GM19438 (cell line): ENCODE results near the gene FJX1.
A peak's percentile ranks its signal among the peaks of the same experiment; 100 is the strongest.

Experiments used
- ATAC-seq: cut with Tn5 transposase; IDR thresholded peaks from one replicate; pipeline ENCODE4 v1.9.1; 2021; ENCODE audit warnings: low read depth; ENCODE audit not compliant: unreplicated experiment

FJX1 gene

DNA sequence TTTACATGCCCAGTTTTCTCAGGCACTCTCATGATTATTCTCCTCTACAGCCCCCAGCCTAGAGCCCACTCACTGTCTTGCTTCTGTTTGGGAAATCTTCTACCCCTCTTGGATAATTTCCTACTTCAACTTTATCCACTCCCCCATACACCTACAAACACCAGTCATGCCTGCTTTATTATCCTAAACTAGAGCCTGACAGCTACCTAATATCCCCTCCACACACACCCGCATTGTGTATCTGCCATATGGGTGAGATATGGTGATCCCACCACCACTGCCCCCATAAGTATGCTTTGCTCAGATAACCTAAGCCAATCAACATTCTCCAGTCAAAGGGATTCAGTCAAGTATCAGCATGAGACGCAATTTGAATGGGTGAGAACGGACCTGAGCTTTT lies 15.3 kb upstream of the FJX1 start:
- ATAC-seq: no peak

DNA sequence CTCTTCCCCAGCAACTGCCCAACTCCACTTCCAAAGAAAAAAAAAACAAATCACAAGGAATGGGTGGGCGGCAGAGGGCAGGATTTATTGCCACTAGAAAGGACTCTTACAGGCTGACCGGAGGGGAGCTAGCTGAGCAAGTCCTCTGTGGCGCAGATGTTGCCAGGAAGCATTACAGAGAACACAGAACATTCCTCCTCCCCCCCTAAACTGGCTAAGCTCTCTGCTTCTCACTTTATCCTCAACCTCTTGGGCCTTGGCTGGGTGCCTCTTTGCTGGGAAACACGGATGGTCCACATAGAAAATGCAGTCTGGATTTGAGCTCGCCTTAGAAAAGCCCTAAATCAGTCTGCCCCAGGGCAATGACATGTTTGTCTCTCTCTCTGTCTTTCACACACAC lies 12.6 kb upstream of the FJX1 start:
- ATAC-seq: no peak

DNA sequence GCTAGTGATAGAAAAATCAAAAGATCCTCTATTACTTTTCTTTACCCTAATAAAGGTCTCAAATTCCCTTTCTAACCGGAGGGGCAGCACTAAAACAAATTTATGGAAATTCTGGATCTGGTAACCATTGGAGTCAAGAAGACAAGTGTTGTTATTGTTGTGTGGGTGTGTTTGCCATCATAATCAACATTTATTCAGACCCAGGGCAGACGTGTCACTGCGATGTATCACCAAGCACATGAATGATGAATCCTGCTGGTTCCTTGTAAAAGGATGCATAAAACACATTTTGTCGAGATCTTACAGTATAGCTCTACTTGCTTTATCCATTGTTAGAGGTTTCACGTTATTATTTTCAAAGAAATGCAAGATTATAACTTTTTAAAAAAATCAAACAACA lies 12.1 kb upstream of the FJX1 start:
- no peak for ATAC-seq

DNA sequence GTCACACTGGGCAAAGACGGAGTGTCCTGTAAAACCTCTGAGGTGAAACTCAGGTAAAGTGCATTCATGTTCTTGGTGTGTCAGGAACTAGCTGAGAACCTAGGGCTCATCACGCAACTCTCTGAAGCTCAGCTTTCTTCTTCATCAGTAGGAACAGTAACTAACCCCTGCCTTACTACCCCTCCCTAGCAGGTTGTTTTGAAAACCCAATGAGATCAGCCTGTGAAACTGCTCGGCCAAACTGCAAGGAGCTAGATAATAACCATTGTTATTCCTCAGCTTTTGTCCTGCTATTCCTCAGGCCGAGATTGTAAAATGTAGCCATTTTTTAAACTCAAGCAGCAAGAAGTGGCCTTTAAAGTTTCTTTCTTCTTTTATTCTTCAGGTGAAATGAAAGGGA lies 9.8 kb upstream of the FJX1 start:
- no peak for ATAC-seq

DNA sequence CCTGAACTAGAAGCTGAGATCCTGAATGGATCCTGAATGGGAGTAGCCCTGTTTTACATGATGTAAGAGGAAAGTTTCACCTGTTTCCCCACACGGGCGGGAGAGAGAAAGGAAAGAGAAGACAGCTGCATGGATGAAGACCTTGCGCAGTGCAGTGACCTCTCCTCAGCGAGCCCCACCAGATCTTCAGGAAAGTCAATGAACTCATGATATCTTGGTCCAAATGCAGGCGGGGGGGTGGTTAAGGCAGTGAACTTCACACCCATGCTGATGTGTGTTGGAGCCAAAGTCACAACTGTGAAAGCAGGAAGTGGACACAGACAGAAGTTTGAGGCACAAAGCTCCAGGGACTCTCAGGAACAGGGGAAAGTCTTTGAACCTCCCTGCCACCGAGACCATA lies 8.6 kb upstream of the FJX1 start:
- ATAC-seq: no peak

DNA sequence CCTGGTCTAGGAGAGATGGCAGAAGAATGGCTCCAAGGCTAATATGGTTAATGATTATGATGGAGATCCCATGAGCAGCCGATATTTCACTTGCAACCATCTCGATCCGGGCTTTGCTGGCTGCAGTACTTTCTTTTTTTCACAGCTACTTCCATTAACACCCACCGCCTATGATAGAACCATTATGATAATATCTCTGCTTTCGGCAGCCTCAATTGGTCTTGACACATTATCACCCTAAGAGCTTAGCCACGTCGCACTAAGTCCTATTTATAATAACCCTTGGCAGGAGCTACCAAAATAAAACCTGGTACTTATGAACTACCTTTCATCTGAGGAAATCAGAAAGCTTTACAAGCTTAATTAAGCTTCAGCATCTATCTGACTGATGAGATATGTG lies 7.6 kb upstream of the FJX1 start:
- ATAC-seq: no peak

DNA sequence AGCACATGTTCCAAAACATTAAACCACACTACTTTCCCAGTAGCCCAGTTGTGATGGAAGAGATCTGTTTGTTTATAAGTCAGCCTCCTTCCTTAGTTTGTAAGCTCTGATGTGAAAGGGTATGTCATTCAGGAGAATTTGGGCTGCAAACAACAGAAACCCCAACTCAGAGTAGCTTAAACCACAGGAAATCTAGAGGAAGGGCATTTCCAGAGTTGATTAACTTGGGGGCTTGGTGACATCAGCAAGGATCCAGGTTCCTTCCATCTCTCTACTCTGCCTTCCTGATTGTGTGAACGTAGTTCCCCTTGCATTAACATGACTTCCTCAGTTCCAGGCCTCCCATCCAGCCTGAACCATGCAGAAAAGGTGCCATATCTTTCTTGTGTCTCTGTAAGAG lies 6.5 kb upstream of the FJX1 start:
- no peak for ATAC-seq

DNA sequence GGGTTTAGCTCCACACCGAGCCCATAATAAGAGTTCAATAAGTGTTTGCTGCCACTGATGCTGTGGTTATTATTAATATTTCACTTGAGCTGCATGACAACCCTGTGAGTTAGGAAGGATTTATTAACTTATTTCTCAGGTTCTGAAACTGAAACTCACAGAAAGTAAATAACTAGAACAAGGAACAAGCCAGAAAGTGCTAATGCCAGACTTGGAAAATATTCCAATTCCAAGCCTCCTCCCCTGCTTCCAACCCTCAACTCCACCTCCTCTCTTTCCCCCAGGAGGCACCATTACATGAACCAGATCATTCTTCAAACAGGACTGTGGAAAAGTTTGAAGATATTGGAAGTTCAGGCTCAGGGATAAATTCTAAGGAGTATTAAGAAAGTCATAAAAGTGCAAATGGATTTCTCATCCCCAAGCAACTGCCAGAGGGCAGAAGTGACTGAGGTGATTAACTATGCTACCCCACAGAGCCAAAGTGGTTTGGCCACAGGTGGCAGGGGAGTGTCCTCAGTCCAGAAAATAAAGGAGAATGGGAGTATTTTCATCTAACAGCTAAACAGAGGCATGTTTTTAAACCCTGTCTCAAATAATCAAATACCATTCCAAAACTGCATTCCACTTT lies 3.2 kb upstream of the FJX1 start:
- no peak for ATAC-seq

DNA sequence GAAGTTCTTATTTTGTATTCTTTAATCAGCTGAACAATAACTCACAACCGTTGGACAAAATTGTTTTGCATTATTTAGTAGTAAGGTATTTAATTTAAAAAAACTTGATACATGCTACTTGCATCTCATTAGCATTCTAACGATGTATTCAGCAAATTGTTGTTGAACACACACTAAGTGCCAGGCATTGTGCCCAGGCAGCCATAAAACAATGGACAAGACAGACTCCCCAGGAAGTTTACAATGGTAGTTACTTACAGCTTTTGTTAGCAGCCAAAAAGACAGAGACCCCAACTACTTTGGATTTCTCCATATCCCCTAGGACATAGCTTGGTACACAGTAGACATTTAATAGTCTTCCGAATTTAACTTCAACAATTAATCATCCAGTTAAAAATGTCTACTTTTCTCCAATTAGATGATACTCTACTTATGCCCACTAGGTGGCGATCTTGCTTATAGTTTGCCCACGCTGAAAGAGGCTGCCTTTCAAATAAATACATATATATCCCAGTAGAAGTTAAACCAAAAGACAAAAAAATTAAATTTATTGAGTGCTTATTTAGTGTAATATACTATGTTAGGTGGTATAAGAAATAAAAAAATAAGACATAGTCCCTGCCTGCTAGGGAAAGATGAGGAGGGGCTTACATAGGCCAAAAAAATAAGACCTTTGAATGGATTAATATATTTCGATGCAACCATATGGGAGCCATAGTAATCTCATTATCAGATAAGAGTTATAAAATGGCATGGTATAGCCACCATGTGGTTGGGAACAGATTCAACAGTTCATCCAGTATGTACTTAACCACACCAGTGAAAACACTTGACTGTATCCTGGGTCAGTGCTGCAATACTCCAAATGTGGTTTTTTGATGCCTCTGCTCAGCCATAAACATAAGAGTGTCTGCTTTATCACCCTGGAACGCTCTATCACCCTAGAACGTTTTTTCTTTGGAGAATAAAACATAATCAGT lies 2.0 kb upstream of the FJX1 start:
- no peak for ATAC-seq

DNA sequence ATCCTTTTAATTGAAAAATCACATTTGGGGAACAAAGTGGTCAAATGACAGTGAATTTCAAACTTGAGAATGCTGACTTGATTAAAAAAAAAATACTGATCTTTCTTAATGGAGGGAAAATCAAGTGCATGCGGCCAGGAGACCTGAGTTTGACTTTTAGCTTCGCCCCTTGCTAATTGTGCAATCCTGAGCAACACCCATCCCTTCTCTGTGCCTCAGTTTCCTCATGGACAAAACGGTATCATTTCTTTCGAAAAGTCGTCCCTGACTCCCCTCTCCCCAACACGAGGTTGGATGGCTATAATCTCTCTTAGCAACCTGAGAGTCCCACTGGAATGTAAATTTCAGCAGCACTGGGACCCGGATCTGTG lies 959 bp upstream of the FJX1 start:
- no peak for ATAC-seq

DNA sequence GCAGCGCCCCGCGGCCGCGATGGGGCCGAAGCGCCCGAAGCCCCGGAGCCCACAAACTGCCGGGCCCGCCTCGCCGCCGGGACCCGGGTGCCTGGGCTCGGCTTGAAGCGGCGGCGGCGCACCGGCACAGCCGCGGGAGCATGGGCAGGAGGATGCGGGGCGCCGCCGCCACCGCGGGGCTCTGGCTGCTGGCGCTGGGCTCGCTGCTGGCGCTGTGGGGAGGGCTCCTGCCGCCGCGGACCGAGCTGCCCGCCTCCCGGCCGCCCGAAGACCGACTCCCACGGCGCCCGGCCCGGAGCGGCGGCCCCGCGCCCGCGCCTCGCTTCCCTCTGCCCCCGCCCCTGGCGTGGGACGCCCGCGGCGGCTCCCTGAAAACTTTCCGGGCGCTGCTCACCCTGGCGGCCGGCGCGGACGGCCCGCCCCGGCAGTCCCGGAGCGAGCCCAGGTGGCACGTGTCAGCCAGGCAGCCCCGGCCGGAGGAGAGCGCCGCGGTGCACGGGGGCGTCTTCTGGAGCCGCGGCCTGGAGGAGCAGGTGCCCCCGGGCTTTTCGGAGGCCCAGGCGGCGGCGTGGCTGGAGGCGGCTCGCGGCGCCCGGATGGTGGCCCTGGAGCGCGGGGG lies 346 bp downstream of the FJX1 start:
- peak; percentile 38 for ATAC-seq

DNA sequence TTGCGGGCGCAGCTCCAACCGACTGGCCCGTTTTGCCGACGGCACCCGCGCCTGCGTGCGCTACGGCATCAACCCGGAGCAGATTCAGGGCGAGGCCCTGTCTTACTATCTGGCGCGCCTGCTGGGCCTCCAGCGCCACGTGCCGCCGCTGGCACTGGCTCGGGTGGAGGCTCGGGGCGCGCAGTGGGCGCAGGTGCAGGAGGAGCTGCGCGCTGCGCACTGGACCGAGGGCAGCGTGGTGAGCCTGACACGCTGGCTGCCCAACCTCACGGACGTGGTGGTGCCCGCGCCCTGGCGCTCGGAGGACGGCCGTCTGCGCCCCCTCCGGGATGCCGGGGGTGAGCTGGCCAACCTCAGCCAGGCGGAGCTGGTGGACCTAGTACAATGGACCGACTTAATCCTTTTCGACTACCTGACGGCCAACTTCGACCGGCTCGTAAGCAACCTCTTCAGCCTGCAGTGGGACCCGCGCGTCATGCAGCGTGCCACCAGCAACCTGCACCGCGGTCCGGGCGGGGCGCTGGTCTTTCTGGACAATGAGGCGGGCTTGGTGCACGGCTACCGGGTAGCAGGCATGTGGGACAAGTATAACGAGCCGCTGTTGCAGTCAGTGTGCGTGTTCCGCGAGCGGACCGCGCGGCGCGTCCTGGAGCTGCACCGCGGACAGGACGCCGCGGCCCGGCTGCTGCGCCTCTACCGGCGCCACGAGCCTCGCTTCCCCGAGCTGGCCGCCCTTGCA lies 1.0 kb downstream of the FJX1 start:
- peak; percentile 33 for ATAC-seq

DNA sequence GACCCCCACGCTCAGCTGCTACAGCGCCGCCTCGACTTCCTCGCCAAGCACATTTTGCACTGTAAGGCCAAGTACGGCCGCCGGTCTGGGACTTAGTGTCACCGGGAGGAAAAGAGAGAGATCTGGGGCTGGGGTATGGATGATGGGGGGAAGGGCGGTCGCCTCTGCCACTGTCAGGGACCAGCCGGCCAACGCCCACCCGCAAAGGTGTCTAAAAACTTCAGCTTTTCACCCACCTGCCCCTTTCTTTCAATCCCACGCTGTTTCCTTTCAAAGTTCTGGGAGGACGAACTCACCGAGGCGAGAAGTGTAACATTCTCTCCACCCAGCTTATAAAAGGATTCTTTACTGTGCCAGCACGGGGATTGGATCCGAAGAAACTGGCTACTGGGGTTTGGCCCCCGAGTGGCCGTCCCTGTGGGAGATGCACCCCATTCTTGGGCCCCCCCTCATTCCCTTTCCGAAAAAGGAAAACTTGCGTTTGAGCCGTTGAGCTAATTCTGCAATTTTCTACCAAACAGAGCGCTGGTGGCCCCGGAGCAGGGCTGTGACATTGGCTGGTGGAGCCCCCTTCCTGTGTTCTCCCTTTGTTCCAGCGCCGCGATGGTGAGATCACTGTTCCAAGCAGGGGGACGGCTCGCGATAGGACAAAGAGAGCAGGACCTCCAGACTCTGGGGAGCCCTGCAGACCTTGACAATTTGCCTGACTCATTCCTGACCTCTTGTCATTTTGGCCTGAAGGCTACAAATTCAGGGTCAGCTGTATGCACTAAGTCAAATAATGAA lies 1.8 kb downstream of the FJX1 start:
- no peak for ATAC-seq

DNA sequence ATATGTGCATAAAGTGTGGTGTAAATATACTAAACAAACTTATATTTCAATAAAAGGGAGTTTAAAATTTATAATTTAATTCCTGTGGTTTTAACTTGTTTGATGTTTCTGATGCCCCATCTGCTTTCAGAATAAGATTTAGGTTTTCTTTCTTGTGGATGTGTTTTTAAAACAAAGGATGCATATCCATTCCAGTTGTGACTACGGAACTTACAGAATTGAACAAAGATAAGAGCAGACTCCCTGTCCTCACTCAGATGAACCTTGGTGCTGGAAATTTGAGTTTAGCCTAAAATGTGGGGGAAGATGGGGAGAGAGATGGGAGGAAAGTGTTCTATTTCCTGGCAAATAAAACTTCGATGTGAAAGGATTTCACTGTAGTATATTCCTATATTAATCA lies 2.5 kb downstream of the FJX1 start:
- ATAC-seq: no peak

DNA sequence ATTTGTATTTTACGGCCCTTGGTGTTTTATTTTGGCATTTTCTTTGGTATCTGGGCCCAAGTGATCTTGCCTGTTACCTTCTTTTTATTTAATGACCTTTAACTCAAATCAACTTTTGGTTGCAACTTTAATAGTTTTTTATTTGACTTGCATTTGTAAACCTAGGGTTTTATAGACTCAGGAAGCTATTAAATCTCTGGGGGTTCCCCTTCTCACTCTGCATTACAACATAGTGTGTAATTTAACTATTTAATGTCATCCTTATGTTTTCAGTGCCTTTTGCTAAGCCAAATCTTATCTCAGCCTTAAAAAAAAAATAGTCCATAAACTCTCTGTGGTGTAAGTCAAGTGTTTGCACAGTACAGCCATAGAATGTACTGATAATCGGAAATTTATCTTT lies 3.4 kb downstream of the FJX1 start:
- no peak for ATAC-seq

DNA sequence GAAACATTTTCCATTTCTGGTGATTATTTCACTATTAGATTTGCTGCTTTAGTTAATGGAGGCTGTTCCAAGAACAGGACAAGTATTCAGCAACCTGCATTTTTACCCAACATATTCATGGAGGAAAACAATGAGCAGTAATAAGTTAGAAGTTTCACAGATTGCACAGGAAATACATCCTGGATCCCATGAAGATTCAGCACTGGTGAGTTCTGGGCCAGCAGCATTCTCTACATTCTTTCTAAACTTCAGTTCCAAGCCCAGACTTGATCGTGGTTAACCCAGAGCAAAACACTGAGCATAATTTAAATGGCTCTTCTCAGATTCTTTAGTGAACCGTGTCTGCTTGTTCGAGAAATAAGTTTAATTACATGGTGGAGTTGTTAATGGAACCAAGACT lies 3.8 kb downstream of the FJX1 start:
- no peak for ATAC-seq

DNA sequence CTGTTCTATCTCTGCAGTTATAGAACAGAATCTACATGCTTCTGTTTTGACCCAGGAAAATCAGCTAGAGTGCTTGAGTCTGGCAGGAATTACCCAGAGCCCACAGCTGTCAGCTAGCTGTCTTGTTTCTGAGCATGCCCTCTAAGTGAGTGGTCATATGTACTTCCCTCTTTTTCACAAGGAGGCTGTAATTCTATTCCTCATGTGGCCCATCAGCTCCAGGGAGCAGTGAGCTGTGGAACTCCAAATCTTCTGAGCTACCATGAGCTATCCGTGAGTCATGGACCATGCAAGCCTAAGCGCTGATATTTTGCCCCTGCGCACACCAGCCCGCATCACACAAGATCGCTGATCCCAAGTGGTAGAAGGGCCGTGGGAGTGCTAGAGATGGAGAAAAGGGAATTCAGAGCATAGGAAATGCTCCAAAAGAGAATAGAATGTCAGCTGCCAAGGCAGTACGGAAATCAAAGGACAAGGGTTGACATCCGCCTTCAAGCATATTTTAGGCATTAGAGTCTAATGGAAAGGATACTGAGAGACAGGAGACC lies 5.4 kb downstream of the FJX1 start:
- ATAC-seq: no peak

DNA sequence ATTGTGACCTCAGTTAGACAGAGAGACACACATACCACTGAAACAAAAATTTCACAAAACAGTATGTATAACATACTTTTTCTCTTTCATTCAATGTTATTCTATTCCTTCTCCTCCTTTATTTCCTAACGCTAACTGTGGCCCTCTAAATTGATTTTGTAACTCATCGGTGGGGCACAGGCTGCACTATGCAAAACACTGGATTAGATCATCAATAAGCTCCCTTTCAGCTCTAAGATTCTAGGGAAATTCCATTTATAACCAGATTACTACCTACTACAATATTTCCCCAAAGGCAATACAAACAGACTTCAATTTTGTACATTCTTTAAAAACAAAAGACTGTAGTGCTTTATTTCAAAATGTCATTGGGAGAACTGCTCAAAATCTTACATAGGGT lies 6.1 kb downstream of the FJX1 start:
- ATAC-seq: no peak

DNA sequence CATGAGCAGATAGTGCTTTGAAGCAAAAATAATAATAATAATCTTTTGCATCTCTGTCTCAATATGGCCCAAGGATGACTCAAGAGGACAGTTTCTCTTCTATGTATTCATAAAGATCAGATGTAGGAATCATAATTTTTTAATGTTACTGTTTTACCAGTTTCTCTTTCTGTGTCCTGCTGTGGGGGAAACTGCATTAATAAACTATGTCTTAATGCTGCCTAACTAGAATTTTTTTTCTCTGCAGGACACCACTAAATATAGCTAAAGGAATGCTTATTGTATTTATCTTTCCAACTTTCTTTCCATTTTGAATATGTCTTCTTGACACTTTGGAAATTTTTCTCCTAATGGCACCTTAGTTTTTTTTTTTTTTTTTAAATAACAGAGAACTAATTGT lies 6.5 kb downstream of the FJX1 start:
- no peak for ATAC-seq

DNA sequence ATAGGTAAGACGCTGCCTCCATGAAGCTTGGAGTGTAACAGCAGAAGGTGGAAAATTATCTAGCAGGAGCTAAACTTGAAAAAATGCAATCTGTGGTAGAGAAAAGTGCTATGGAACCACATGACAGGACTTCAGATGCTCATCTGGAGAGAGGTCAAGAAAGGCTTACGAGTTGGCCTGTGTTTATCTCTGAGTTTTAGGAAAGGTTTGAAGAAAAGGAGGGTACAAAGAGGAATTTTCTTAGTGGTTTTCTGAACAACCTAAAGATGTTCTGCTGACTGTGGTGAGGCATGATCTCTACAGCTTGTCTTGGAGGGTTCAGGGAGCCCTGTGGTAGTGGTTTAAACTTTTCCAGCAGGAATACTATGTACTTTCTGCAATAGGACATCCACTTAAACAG lies 8.2 kb downstream of the FJX1 start:
- no peak for ATAC-seq
